SK-N-SH treated with all-trans-retinoic acid at 6 μM for 48 hours (cell line): Measurements from ENCODE around the gene FANCE.

Experiments
- ATAC-seq: fragments of 200-7000 bp; cut with Tn5 transposase; 3 replicates; pipeline ENCODE4 v1.9.1; 2020; ENCODE audit warnings: mild to moderate bottlenecking, moderate library complexity
- ARNTL ChIP-seq: fragments of 450-650 bp; formaldehyde crosslinking; IDR thresholded peaks from 2 replicates; pipeline ENCODE4 v1.5.0; 2020; ENCODE audit warnings: low read depth, mild to moderate bottlenecking, moderate library complexity, borderline replicate concordance
- BACH2 ChIP-seq: fragments of 250-450 bp; sonication (Bioruptor Pico); IDR thresholded peaks from 2 replicates; pipeline ENCODE4 v1.9.0; 2021; ENCODE audit warnings: mild to moderate bottlenecking, borderline replicate concordance
- CSDC2 ChIP-seq: fragments of 250-450 bp; sonication (Bioruptor Pico); IDR thresholded peaks from 2 replicates; pipeline ENCODE4 v1.5.0; 2020; ENCODE audit warnings: mild to moderate bottlenecking, moderate library complexity
- CSRNP3 ChIP-seq: fragments of 250-450 bp; sonication (Bioruptor Pico); IDR thresholded peaks from 2 replicates; pipeline ENCODE4 v1.5.1; 2021; ENCODE audit warnings: mild to moderate bottlenecking, moderate library complexity
- ESRRG ChIP-seq: fragments of 250-450 bp; sonication (Bioruptor Pico); IDR thresholded peaks from 2 replicates; pipeline ENCODE4 v1.6.1; 2021; ENCODE audit warnings: mild to moderate bottlenecking
- GLIS3 ChIP-seq: fragments of 250-450 bp; sonication (Bioruptor Pico); IDR thresholded peaks from 2 replicates; pipeline ENCODE4 v1.5.0; 2020; ENCODE audit warnings: mild to moderate bottlenecking, moderate library complexity
- ISL1 ChIP-seq: fragments of 250-450 bp; sonication (Bioruptor Pico); IDR thresholded peaks from 2 replicates; pipeline ENCODE4 v2.1.2; 2022; ENCODE audit warnings: mild to moderate bottlenecking, moderate library complexity
- OSR1 ChIP-seq: fragments of 250-450 bp; sonication (Bioruptor Pico); IDR thresholded peaks from 2 replicates; pipeline ENCODE4 v1.8.0; 2022; ENCODE audit warnings: moderate library complexity, mild to moderate bottlenecking, inconsistent platforms
- PATZ1 ChIP-seq: fragments of 250-450 bp; sonication (Bioruptor Pico); IDR thresholded peaks from 2 replicates; pipeline ENCODE4 v1.8.0; 2020; ENCODE audit warnings: mild to moderate bottlenecking, moderate library complexity, borderline replicate concordance
- POU6F1 ChIP-seq: fragments of 250-450 bp; sonication (Bioruptor Pico); IDR thresholded peaks from 2 replicates; pipeline ENCODE4 v1.8.0; 2021; ENCODE audit warnings: low read depth, mild to moderate bottlenecking, moderate library complexity, borderline replicate concordance
- PPARA ChIP-seq: fragments of 250-450 bp; sonication (Bioruptor Pico); IDR thresholded peaks from 2 replicates; pipeline ENCODE4 v1.5.0; 2020; ENCODE audit warnings: mild to moderate bottlenecking, borderline replicate concordance
- RARB ChIP-seq: fragments of 250-450 bp; sonication (Bioruptor Pico); IDR thresholded peaks from 2 replicates; pipeline ENCODE4 v1.8.0; 2021; ENCODE audit warnings: mild to moderate bottlenecking, moderate library complexity
- TCF4 ChIP-seq: fragments of 250-450 bp; sonication (Bioruptor Pico); IDR thresholded peaks from 2 replicates; pipeline ENCODE4 v1.8.0; 2021; ENCODE audit warnings: mild to moderate bottlenecking, moderate library complexity, borderline replicate concordance
- TOX ChIP-seq: fragments of 250-450 bp; sonication (Bioruptor Pico); IDR thresholded peaks from 2 replicates; pipeline ENCODE4 v1.8.0; 2021; ENCODE audit warnings: mild to moderate bottlenecking, moderate library complexity, borderline replicate concordance
- TSHZ2 ChIP-seq: fragments of 250-450 bp; sonication (Bioruptor Pico); IDR thresholded peaks from 2 replicates; pipeline ENCODE4 v1.5.0; 2020; ENCODE audit warnings: mild to moderate bottlenecking, moderate library complexity
- ZC3H10 ChIP-seq: fragments of 250-450 bp; sonication (Bioruptor Pico); IDR thresholded peaks from 2 replicates; pipeline ENCODE4 v1.5.1; 2021; ENCODE audit warnings: mild to moderate bottlenecking, moderate library complexity
- ZFP3 ChIP-seq: fragments of 250-450 bp; sonication (Bioruptor Pico); IDR thresholded peaks from 2 replicates; pipeline ENCODE4 v1.5.0; 2020; ENCODE audit warnings: mild to moderate bottlenecking, moderate library complexity
- ZFP30 ChIP-seq: fragments of 450-650 bp; formaldehyde crosslinking; IDR thresholded peaks from 2 replicates; pipeline ENCODE4 v1.5.0; 2022; ENCODE audit warnings: mild to moderate bottlenecking, moderate library complexity
- ZNF565 ChIP-seq: fragments of 450-650 bp; formaldehyde crosslinking; conservative IDR thresholded peaks from 2 replicates; pipeline ENCODE4 v1.5.0; 2020; ENCODE audit warnings: low read depth, mild to moderate bottlenecking, moderate library complexity
- ZNF70 ChIP-seq: fragments of 450-650 bp; formaldehyde crosslinking; IDR thresholded peaks from 2 replicates; pipeline ENCODE4 v1.5.0; 2020; ENCODE audit warnings: mild to moderate bottlenecking, moderate library complexity
- ZNF8 ChIP-seq: fragments of 450-650 bp; formaldehyde crosslinking; IDR thresholded peaks from 2 replicates; pipeline ENCODE4 v1.5.0; 2020; ENCODE audit warnings: mild to moderate bottlenecking, moderate library complexity

FANCE gene

GRCh38 chr6:35417979-35418661, 34.0 kb upstream of the FANCE start:
- no peak for TF ChIP-seq OSR1 (CRISPR knock-in tag)
- no peak for TF ChIP-seq ARNTL
- no peak for TF ChIP-seq ZNF565 (CRISPR knock-in tag)
- no peak for TF ChIP-seq ZC3H10 (CRISPR knock-in tag)
- TF ChIP-seq POU6F1 (CRISPR knock-in tag), result no peak
- no peak; the same call in 2 of the 3 replicates for ATAC-seq

- 0 out of 3 replicates have a peak, but pooled peaks have one; percentile 22 for ATAC-seq
- TF ChIP-seq CSDC2 (no peak), PATZ1 (no peak), ZNF8 (CRISPR knock-in tag) (no peak), PPARA (CRISPR knock-in tag) (no peak), TCF4 (CRISPR knock-in tag) (no peak), ZNF70 (CRISPR knock-in tag) (no peak), TOX (no peak)
Measured at GRCh38 chr6:35419417-35419816, 32.7 kb upstream of the FANCE start.

- TF ChIP-seq ZNF70 (CRISPR knock-in tag) (no peak), ZFP30 (CRISPR knock-in tag) (no peak), TCF4 (CRISPR knock-in tag) (no peak), TSHZ2 (CRISPR knock-in tag) (no peak), ESRRG (CRISPR knock-in tag) (no peak), ZFP3 (CRISPR knock-in tag) (no peak), ISL1 (CRISPR knock-in tag) (no peak), GLIS3 (CRISPR knock-in tag) (no peak), BACH2 (CRISPR knock-in tag) (no peak), POU6F1 (CRISPR knock-in tag) (no peak), PATZ1 (no peak), PPARA (CRISPR knock-in tag) (no peak), RARB (no peak), CSRNP3 (CRISPR knock-in tag) (no peak), CSDC2 (no peak), TOX (no peak), ARNTL (no peak)
- no peak for ATAC-seq
Measured at GRCh38 chr6:35419961-35420360, 32.2 kb upstream of the FANCE start.
